Heart left ventricle (tissue), 16 donors: Measurements from ENCODE around the gene KCNQ1. TPM values are rescaled to one million over a fixed set of nuclear protein-coding genes. Genes with fewer than 3 reads are reported as not detected.

Source experiments
- ATAC-seq, 4 donors: fragments of 200-7000 bp; cut with Tn5 transposase; one replicate each; pipeline ENCODE4 v1.9.1; 2020 to 2022; ENCODE audit warnings: moderate library complexity in 4 of 4, mild to moderate bottlenecking in 3 of 4, moderate number of reproducible peaks in 1 of 4
- DNase-seq, 5 donors: peaks; one replicate each; pipeline ENCODE4 v3.0.0-alpha.2; 2020
- H3K27ac ChIP-seq, 12 donors: fragments of 200-600 bp; sonication (generic) in 4 of 12; one replicate each; pipeline versions ENCODE4 v1.5.0 to v1.8.0; 2016 to 2022; ENCODE audit warnings: mild to moderate bottlenecking in 2 of 12
- H3K27me3 ChIP-seq, 9 donors: fragments of 200-600 bp; sonication (generic) in 2 of 9; one replicate each; pipeline versions ENCODE4 v1.5.1 to v1.8.0; 2016 to 2022; ENCODE audit warnings: mild to moderate bottlenecking in 3 of 9
- H3K36me3 ChIP-seq, 9 donors: fragments of 200-600 bp; sonication (generic) in 2 of 9; one replicate each; pipeline versions ENCODE4 v1.5.0 to v1.8.0; 2018 to 2022; ENCODE audit warnings: mild to moderate bottlenecking in 2 of 9
- H3K4me1 ChIP-seq, 12 donors: fragments of 200-600 bp; sonication (generic) in 4 of 12; one replicate each; pipeline versions ENCODE4 v1.5.0 to v1.8.0; 2016 to 2022; ENCODE audit warnings: mild to moderate bottlenecking in 3 of 12
- H3K4me3 ChIP-seq, 12 donors: fragments of 200-600 bp; sonication (generic) in 4 of 12; one replicate each; pipeline versions ENCODE4 v1.5.0 to v1.8.0; 2017 to 2022; ENCODE audit warnings: mild to moderate bottlenecking in 9 of 12, moderate library complexity in 4 of 12
- H3K9me3 ChIP-seq, 12 donors: fragments of 200-600 bp; sonication (generic) in 4 of 12; one replicate each; pipeline versions ENCODE4 v1.5.0 to v1.8.0; 2016 to 2022; ENCODE audit warnings: mild to moderate bottlenecking in 1 of 12
- CTCF ChIP-seq, 12 donors: fragments of 200-600 bp; sonication (generic) in 4 of 12; IDR thresholded peaks; one replicate each; pipeline versions ENCODE4 v1.5.0 to v1.8.0; 2018 to 2022; ENCODE audit warnings: antibody characterized with exemption in 12 of 12, mild to moderate bottlenecking in 5 of 12
- POLR2A ChIP-seq, 2 donors: fragments of 450-650 bp; IDR thresholded peaks; one replicate each; pipeline ENCODE4 v1.6.1; 2017; ENCODE audit warnings: antibody characterized with exemption in 2 of 2, mild to moderate bottlenecking in 2 of 2, moderate library complexity in 2 of 2
- WGBS, 4 donors: extraction: QIAGEN DNeasy Blood & Tissue Kit in 2 of 4; methylation state at CpG; one replicate each; pipeline versions ENCODE4 v1.1.5 to v1.1.7; 2013 to 2018; 5-methylcytosine and 5-hydroxymethylcytosine counted together
- intact Hi-C, 10 donors: fragments of 100-400 bp; cut with DNase I; formaldehyde crosslinking; loops; one replicate each; pipeline versions ENCODE4 v1.11.1 to v1.14.2; 2022
- polyA plus RNA-seq, 2 donors: library from polyadenylated mRNA; stranded (reverse); fragments of 200-250 nt; gene quantifications; one replicate each; pipeline ENCODE4 v1.2.3, GENCODE V29; 2013
- total RNA-seq, 9 donors: library from RNA; depleted of rRNA in 2 of 9; stranded (reverse); fragments of >200 nt in 2 of 9; fragmentation: NEBNext Ultra II Directional in 3 of 9; extraction: Animal tissue kit (Norgen Biotek cat#: 25700) in 3 of 9; gene quantifications; one replicate each; pipeline versions ENCODE4 v1.1.0 to v1.2.4, GENCODE V29; 2016 to 2023
- donor health status: ischemic (EF 13 %, LVEDD 7.1; RV severe dilation, severe dysfunction).
- donor health status: healthy with polysubstance abuse.
- donor health status: DM: no; HTN: yes; CAD: no.
- donor health status: DM: no; HTN: no; CAD: no.
- donor health status: ischemic (EF 25% LVEDD 6.9; RV normal size, moderate dysfunction).
- donor health status: ischemic (EF 25% LVEDD 5.7; RV mildly dilated, moderate dysfunction).
- donor health status: healthy.
- donor health status: DM: yes; HTN: yes; CAD: no.
- donor health status: ischemic (EF 35%, LVEDD 5.7; RV mildly dilated, moderate dysfunction).
- donor health status: nonischemic (EF 11% LVEDD 7.7; RV severe dilation, severe dysfunction).
- donor health status: DM: yes; HTN: yes; CAD: no.
- donor health status: PGD.
- donor health status: ischemic (EF 29% LVEDD 5.4; RV normal size, mild dysfunction).
- donor health status: nonischemic (EF 23%, LVEDD 6.1; RV moderate dilation, normal function).

Gene KCNQ1
- total and polyA plus RNA-seq, 11 donors: 18.6 to 42.4 (median 31.4) TPM

- TF ChIP-seq POLR2A (IDR thresholded peaks at IDR 0.05) (no peak), CTCF (IDR thresholded peaks at IDR 0.05) (no peak)
- Histone ChIP-seq H3K4me1 (peaks cover 0 to 7% (median 2%) of the 10 kb centered on the region in 12 donors), H3K27ac (no peak overlapping the region), H3K4me3 (no peak overlapping the region), H3K36me3 (peaks cover 0 to 6% (median 0%) of the 10 kb centered on the region in 9 donors), H3K27me3 (no peaks in the 10 kb centered on the region), H3K9me3 (no peaks in the 10 kb centered on the region)
- DNase-seq (peak in 4 of 5 donors; percentile 3 to 17 (median 11)), ATAC-seq (no peak)
- WGBS, 4 donors: 90 to 96% (median 94%) methylated on average over 6 to 7 of the region's 7 CpGs
- intact Hi-C loops: loop anchor here in 2 of 10 donors (2.0 to 10.0 kb wide), 2 partner anchors 44 to 228 kb away; no protein-coding TSS in a partner anchor
These were observed 327.8 kb downstream of the KCNQ1 start for GRCh38 chr11:2772544-2773031.

GRCh38 chr11:2774173-2775082, 329.6 kb downstream of the KCNQ1 start:
- Histone ChIP-seq H3K27me3 (no peaks in the 10 kb centered on the region), H3K9me3 (no peaks in the 10 kb centered on the region), H3K4me3 (no peak overlapping the region), H3K27ac (no peak overlapping the region), H3K36me3 (peaks cover 0 to 3% (median 0%) of the 10 kb centered on the region in 9 donors), H3K4me1 (peaks cover 8 to 25% (median 20%) of the 10 kb centered on the region in 12 donors)
- DNase-seq: peak; percentile 4 to 27 (median 10)
- no peak for ATAC-seq
- intact Hi-C loops: loop anchor here in 2 of 10 donors (5.0 to 10.0 kb wide), 2 partner anchors 72 to 230 kb away; no protein-coding TSS in a partner anchor
- WGBS, 4 donors: 91 to 99% (median 96%) methylated on average over 8 to 13 of the region's 13 CpGs
- TF ChIP-seq POLR2A (IDR thresholded peaks at IDR 0.05) (no peak), CTCF (IDR thresholded peaks at IDR 0.05) (no peak)

- ATAC-seq (no peak), DNase-seq (peak in 3 of 5 donors; percentile 5 to 46 (median 8))
- H3K27ac ChIP-seq: no peak overlapping the region
- TF ChIP-seq CTCF (IDR thresholded peaks at IDR 0.05) (no peak), POLR2A (IDR thresholded peaks at IDR 0.05) (no peak)
- H3K4me3 ChIP-seq: no peak overlapping the region
- intact Hi-C loops: loop anchor here in 2 of 10 donors (5.0 to 10.0 kb wide), 2 partner anchors 73 to 230 kb away; no protein-coding TSS in a partner anchor
- no peaks in the 10 kb centered on the region for H3K9me3 ChIP-seq
- H3K4me1 ChIP-seq: peaks cover 13 to 32% (median 27%) of the 10 kb centered on the region in 12 donors
- no peaks in the 10 kb centered on the region for H3K27me3 ChIP-seq
- H3K36me3 ChIP-seq: peaks cover 0 to 3% (median 0%) of the 10 kb centered on the region in 9 donors
- 80 to 98% (median 95%) methylated on average over 1 to 5 of the region's 5 CpGs for WGBS, 4 donors
These were observed 330.3 kb downstream of the KCNQ1 start for GRCh38 chr11:2775083-2775625.
